Muscle of back (tissue), 13 donors: ENCODE measurements around the gene CCDC184. TPM values are rescaled to one million over a fixed set of nuclear protein-coding genes. Genes with fewer than 3 reads are reported as not detected.
"Not testable (repeated sequence)": the region's sequence is repeated elsewhere in the genome, so short reads cannot be mapped to it uniquely, and the experiment has no call there.

Experiments used
- DNase-seq, 3 donors: peaks; one replicate each; pipeline versions ENCODE4 v3.0.0 to v3.0.0-alpha.2; 2013
- long read RNA-seq, 9 donors: transcript quantifications; one replicate each; lab custom pipeline, GENCODE V29; 2026
- polyA plus RNA-seq, 10 donors: library from polyadenylated mRNA; unstranded; fragments of 120-200 nt; gene quantifications; one replicate each; pipeline ENCODE4 v1.2.1, GENCODE V29; 2013; ENCODE audit not compliant: insufficient read length in 10 of 10

Gene CCDC184
- polyA plus RNA-seq, result 1 to 10 TPM in 9 of 10 donors, under 1 TPM in 1; 0.88 to 4.8 (median 1.9) TPM
- long read RNA-seq, donor 1, result 0 reads
- long read RNA-seq, donor 2, partial matches to known transcripts, result 0 of 4 reads
- long read RNA-seq, donor 2, other reads (novel, unspliced or antisense), result 0 of 4 reads
- long read RNA-seq, donor 3, result 0 reads
- long read RNA-seq, donor 4, partial matches to known transcripts, result 0 of 1 reads
- long read RNA-seq, donor 4, other reads (novel, unspliced or antisense), result 0 of 1 reads
- long read RNA-seq, donor 5, partial matches to known transcripts, result 0 of 1 reads
- long read RNA-seq, donor 5, other reads (novel, unspliced or antisense), result 0 of 1 reads
- long read RNA-seq, donor 6, partial matches to known transcripts, result 0 of 4 reads
- long read RNA-seq, donor 6, other reads (novel, unspliced or antisense), result 0 of 4 reads
- long read RNA-seq, donor 7, result 0 reads
- long read RNA-seq, donor 8, partial matches to known transcripts, result 0 of 2 reads
- long read RNA-seq, donor 8, other reads (novel, unspliced or antisense), result 0 of 2 reads
- long read RNA-seq, donor 9, result 0 reads

- DNase-seq, result peak; percentile 58 to 90 (median 77)
These were observed at the start of gene CCDC184 for GRCh38 chr12:48183091-48183875. Gene CCDC184 (plus strand): TSS chr12:48183644. CDS start chr12:48184123, 479 bp downstream.

GRCh38 chr12:48135027-48135426 lies 48.4 kb upstream of the CCDC184 start:
- no peak for DNase-seq

DNA sequence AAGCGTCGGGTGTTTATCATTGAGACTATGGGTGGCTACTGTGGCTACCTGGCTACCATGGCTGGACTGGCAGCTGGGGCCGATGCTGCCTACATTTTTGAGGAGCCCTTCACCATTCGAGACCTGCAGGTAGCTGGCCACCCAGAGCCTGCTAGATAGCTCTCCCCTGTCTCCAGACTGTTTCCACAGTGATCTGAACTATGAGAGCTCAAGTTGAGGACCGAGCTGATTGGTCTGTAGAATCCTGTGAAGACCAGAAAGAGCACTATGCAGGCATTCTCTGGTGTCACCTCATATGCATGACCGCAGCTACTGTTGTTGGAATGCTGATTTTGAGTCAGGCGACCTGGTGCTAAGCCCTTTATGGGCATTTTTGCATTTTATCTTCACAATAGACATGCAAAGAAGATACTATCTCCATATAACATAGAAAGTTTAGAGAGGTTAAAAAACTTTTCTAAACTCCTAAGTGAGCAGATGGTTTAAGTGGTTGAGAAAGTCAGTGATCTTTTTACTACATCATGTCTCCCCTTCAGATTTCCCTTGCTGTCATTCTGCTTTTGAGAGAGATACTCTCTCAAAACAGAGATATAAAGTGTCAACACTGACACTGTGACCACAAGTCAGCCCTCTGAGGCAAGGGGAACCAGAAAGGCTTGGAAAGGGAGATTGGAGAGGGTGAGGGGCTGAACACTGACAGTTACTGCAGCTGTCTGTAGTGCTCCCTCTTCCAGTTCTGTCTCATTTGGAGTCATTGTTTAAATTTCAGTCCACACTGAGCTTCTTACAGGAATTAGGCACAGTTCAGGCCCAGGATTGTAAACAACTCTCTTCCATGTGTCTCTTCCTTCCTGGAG lies 40.4 kb upstream of the CCDC184 start:
- no peak for DNase-seq

DNA sequence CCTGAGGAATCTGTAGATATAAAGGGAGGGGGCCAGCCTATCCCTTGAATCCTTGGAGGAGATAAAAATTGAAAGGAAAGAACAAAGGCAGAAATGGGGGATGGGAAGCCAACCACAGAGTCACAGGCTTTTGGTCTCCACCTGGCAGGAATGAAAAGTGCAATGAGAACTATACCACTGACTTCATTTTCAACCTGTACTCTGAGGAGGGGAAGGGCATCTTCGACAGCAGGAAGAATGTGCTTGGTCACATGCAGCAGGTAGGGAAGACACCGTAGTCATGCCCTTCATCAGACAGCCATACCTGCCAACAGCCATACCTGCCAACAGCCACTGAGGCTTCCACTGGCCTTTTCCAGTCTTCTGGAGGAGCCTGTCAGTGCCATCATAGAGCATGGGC lies 39.5 kb upstream of the CCDC184 start:
- DNase-seq, result no peak

DNA sequence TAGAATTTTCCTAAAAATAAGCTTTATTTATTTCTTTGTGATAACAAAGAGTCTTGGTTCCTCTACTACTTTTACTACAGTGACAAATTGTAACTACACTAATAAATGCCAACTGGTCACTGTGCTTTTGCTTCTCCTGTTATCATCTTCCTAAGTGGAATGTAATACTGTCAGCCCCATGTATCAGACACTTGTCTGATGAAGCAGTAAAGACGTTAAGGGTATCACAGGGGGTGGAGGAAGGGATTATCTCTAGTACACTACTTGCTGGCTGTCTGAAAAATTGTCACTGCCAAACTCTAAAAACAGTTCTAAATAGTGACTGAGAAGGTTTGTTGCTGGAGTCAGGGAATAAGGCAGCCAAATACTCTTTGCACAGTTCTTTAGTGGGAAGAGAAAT lies 37.5 kb upstream of the CCDC184 start:
- DNase-seq, result no peak

DNA sequence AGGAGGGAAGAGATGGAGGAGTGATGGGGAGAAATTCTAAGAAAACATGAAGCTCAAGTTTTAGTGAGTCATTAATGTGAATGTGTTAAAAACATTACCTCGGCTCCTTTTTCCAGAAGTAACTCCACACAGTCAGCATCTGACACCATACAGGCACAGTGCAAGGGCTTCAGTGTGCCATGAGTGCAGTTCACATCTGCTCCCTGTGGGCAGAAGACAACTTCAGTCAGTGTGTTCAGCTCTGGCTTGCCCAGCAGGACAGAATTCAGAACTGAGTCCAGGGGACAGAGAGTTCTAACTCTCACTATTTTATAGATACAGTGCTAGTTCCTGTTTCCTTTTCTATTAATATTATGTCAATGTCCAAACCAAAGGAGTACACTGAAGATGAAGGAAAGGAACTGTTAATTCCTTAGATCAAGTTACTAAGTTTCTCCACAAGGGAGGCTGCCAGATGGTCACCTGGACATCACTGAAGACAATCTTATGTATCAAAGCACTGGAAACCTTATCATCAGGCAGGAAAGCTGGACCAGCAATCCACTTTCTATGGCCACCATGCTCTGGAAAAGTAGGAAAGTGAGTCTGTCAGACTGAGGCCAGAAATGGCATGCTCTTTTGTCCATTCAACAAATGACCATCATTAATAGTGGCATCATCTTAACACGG lies 32.2 kb upstream of the CCDC184 start:
- no peak for DNase-seq

- not testable (repeated sequence) for DNase-seq
These were observed 27.7 kb upstream of the CCDC184 start for GRCh38 chr12:48155786-48156185.

DNA sequence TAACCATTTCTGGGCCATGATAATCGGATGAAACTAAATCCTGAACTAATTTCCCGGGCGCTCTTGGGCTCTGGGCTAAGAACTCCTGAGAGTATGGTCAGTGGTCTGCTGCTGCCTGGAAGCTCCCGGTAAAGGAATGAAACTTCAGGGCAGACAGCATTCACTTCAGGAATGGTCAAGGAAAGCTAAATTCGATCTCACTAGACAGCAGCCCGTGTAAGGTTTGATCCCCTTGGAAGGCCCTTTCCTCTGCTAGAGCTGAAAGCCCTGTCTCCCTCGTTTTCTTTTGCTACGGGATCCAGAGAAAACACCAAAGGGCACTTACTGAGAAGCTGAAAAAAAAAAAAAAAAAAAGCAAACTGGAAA lies 26.8 kb upstream of the CCDC184 start:
- DNase-seq, result no peak

- peak; percentile 98 to 99 (median 99) for DNase-seq
These were observed 26.2 kb upstream of the CCDC184 start, which contains the start of gene ASB8 for GRCh38 chr12:48157018-48157888. Gene ASB8 (minus strand): TSS chr12:48157515. CDS start chr12:48153496, 4,019 bp downstream.

- no peak for DNase-seq
These were observed 25.5 kb upstream of the CCDC184 start for GRCh38 chr12:48157889-48158370.

GRCh38 chr12:48160046-48160445 lies 23.4 kb upstream of the CCDC184 start:
- DNase-seq, result no peak

DNA sequence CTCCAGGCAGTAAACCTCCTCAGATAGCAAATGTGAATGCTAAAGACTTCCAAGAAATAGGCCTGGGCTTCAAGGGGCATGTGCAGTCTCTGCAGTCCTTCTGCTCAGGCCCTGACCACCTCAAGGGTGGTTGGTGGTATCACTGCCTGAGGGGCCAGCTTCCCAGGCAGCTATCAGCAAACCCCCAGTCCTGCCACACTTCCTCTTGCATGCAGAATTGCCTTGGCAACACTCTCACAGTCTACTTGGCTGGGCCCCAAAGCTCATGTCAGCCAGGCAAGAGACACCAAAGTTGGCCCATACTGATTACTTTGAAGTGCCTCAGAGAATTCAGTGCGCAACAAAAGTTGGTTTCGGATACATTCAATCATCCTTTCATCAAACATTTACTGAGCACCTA lies 22.6 kb upstream of the CCDC184 start:
- DNase-seq, result no peak

GRCh38 chr12:48163150-48163747 lies 20.2 kb upstream of the CCDC184 start:
- no peak for DNase-seq

DNA sequence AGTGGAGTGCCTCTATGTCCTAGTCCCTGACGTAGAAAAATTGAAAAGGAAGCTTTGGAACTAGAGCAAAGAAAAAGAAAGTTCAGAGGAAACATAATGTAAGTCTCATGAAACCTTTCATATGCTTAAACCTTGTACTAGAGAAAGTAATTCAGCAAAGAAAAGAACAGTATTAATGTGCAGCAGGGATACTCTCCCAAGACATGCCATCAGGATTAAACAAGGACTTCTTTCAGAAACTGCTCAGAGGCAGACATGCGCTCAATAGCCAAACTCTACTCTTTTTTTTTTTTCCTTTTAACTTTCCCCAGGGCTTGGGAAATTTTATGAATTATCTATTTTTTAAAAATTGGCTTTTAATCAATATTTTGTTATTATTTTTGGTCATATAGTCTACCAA lies 19.0 kb upstream of the CCDC184 start:
- DNase-seq, result no peak

DNA sequence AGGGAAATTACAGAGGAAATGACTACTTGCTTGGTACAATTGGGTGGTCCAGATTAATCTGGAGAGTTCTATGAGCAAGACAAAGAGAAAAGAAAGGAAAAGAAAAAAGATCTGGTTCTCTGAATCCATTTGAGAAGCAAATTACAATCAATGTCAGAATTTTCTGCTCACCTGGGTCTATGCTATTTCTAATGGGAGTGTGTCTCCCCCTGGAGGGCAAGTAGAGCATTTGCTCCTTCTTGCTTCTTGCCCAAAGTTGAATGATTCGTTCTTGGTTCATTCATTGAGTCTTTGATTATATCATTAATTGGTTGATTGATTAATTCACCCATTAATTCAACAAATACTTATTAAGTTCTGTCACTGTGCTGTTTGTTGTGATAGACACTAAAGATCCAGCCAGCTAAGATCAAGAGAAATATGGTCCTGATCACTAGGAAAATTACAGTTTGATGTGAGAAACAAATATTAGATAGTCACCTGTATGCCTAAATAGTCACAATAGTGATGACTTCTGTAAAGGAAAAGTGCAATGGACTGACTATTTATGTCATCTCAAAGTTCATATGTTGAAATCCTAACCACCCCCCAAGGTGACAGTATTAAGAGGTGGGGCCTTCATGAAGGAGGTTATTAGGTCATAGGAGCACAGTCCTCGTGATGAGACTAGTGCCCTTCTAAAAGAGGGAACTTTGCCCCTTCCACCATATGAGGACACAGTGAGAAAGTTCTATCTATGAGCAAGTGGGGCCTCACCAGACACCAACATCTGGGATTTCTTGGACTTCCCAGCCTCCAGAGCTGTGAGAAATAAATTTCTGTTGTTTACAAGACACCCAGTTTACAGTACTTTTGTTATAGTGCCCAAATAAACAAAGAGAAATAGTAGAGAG lies 18.1 kb upstream of the CCDC184 start:
- DNase-seq, result peak; percentile 45 to 67 (median 62)

GRCh38 chr12:48169011-48169410 lies 14.4 kb upstream of the CCDC184 start:
- no peak for DNase-seq

GRCh38 chr12:48175613-48176416 lies 7.6 kb upstream of the CCDC184 start:
- DNase-seq, result no peak

DNA sequence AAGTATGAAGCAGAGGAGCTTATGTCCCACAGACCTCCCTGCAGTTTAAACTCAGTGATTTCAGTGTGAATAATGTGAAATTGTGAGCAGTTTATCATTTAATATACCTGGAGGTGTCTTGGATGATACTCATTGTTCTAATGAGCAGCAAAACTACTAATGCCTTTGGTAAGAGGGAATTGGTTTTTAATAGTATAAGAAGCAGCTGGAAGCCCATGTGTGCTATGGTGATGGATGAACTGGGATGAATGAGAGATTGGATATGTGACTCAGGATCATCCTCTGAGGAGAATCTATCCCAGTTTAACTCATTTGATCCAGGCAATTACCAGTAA lies 7.1 kb upstream of the CCDC184 start:
- no peak for DNase-seq
